A204.1 (cell line): ENCODE results near the gene CEP72.
"Not testable (repeated sequence)": the region's sequence is repeated elsewhere in the genome, so short reads cannot be mapped to it uniquely, and the experiment has no call there.

ENCODE experiments used
- FAIRE-seq: peaks from 2 replicates; lab custom pipeline; 2012; peaks lifted over from hg19 to GRCh38; lab: Jason Lieb, UNC

Gene CEP72

DNA sequence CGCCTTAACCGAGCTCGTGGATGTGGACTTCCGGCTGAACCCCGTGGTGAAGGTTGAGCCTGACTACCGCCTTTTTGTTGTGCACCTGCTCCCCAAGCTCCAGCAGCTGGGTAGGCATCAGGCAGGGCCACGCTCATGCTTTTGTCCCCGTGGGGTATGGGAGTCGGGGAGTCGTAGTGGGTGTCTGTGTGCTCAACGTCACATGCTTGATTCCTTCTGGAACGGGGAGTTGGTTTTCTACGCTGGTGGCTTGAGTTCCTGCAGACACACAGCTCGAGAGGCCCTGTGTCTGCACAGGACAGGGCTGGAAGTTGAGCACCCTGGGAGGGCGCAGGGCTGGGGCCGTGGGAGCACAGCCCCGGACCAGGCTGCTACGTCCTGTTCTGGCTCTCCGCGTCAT is 8.0 kb downstream of the CEP72 start:
- no peak for FAIRE-seq

DNA sequence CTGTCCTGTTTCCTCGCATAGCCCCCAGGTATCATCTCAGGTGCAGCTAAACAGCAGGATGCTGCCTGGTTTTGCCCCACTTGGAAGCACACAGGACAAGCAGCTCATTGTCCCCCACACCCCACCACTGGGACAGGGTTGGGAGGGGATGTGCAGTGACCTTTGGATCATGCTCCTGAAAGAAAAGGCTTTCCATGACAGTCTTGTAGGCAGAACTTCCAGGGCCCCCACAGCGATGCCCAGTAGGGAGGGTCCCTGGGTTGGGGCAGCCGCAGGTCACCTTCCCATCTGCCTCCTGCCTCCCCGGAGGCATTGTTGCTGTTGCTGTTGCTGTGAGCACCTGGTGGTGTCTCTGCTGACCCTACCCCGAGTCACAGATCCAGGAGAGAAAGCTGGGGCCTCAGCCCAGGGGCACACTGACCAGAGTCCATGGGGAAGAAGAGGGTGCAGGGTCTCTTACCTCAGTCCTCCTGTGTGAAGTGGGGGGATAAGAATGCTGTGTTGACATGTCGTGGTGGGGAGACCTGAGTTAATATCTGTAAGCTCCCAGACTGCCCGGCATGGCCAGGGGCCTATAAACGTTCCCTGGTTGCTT is 8.5 kb downstream of the CEP72 start:
- no peak for FAIRE-seq

DNA sequence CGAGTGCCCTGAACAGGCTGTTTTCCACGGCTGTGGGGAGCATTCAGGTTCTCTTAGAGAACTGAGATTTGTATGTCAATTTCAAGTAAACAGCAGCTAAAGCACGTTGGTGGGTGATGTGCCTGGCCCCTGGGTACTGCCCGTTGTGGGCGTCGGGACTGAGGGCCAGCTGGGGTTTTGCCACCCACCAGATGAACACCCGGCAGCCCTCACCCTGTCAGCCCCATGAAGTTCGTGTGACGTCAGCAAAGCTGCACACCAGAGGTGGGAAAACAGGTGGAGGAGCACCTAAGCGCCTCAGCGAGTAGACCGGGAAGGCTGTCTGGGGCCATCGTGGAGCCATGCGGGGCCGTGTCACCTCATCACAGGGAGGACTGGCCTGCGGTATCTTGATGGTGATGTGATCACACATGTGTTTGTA is 9.2 kb downstream of the CEP72 start:
- FAIRE-seq = no peak

DNA sequence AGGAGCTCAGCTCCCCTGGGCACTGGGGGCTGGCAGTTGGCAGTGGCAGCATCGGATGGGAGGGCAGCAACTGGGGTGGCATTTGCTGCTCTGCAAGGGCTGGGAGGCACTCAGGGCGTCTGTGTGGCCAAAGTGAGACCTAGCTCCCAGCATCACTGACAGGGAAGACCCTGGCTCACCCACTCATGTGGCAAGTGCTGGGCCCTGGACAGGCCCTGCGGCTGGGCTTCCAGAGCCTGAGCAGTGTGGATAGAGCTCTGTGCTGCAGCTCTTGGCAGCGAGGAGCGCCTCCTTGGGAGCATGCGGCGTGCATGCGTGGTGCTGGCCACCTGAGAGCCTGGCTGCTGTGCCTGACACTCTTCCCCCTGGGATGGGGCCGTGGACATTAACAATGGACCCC is 10.2 kb downstream of the CEP72 start:
- FAIRE-seq = no peak

DNA sequence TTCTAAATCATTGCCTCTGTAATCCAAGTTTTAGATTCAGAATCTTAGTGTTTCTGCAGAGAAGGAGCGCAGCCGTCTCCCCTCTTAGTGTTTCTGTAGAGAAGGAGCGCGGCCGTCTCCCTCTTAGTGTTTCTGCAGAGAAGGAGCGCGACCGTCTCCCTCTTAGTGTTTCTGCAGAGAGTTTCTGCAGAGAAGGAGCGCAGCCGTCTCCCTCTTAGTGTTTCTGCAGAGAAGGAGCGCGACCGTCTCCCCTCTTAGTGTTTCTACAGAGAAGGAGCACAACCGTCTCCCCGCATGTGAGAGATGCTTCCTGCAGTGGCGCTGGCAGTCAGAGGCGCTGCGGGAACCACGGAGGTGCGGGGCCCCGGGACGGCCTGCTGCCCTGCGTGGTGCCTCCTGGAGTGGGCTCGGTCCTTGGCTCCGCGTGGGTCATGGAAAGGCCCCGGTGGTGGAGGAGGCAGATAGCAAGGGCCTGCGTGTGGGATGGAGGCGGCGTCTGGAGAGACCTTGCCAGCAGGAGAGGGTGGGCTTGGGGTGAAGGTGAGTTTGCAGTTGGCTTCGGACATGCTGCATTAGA is 10.9 kb downstream of the CEP72 start:
- no peak for FAIRE-seq

DNA sequence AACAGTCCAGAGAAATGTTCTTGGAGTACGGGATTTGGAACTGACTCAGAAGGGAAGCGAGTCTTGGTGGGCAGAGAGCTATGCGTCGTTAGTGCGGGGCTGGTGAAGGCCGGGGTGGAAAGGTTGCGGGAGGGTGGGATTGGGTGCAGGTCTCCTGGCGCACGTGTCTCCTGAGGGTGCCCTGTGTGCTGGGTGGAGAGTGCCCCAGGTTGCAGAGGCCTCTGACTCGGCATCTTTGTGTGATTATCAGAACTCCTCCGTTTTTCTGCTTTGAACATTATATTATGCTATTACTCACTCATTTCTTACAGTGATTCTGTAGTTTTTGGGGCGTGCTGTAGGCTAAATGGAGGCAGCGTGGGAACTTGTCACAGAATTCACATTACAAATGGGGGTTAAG is 11.4 kb downstream of the CEP72 start:
- no peak for FAIRE-seq

DNA sequence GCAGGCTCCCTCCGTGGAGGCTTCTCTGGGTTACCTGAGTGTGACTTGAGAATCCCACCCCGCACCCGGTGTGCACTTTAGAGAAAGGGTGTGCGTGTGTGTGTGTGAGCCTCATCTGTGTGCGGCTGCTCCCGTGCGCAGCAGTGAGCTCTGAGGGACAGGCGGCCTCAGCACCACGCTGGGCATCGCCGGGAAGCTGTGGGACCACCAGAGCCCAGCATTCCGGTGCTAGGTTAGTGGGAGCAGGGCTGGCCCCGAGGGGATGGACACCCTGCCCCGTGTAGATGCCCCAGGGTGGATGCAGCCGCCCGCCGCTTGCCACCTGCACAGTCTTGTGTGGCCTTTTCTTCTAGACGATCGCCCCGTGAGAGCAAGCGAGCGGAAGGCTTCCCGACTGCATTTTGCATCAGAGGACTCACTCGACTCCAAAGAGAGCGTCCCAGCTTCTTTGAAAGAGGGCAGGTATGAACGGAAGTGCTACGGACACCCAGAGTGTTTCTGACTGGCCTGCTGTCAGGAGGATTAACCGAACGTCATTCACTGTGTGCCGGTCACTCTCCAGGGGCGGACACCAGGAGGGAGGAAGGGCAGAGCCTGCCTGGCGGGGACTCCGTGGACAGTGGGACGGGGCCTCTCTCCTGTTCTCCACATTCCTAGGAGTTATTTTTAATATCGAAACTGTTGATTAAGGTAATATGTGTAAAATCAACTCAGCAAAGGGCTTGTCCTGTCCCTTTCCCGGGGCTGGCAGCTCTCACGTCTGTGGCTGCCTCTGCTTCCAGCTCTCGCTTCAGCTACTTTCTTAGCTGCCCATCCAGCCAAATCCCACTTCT is 12.2 kb downstream of the CEP72 start:
- FAIRE-seq = no peak

DNA sequence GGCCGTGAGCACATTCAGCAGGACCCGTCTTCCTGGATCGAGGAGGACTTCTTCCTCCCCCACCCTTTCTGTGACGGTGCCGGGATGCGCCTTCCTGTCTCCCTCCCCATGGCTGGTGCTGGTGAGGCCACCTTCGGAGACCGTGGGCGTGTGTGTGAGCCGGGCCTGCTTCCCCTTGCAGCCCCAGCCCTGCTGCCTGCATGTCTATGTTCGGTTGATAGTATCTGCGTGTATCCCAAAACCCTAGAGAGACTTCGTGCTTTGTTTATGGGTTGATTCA is 12.8 kb downstream of the CEP72 start:
- FAIRE-seq = no peak

DNA sequence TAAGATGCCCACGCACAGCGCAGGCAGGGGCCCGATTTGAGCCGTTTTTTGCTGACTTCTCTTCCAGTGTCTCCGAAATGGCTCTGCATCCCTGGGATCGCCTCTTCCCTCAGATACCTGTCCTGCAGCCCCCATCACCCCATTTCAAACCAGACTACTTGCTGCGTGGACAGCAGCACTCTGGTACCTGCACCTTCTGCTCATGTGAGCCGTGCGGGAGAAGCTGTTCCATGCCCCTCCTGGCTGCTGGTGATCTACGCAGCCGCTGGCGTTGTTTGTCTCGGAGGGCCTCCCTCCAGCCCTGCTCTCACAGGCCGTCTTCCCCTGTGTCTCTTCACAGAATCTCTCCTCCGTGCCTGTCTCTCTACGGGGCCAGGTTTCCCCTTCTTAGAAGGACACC is 13.4 kb downstream of the CEP72 start:
- no peak for FAIRE-seq

DNA sequence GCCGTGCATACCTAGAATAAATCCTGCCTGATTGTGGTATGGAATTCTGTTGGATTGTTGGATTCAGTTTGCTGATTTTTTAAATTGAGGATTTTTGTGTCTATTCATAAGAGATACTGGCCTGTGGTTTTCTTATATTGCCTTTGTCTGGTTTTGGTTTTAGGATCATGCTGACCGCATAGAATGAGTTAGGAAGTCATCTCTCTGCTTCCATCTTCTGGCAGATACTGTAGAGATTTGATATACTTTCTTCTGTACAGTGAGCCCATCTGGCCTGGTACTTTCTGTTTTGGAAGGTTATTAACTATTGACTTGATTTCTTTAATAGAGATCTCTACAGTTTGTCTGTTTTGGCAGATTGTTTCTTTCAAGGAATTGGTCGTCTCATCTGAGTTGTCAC is 14.7 kb downstream of the CEP72 start:
- FAIRE-seq = peak; percentile 55

DNA sequence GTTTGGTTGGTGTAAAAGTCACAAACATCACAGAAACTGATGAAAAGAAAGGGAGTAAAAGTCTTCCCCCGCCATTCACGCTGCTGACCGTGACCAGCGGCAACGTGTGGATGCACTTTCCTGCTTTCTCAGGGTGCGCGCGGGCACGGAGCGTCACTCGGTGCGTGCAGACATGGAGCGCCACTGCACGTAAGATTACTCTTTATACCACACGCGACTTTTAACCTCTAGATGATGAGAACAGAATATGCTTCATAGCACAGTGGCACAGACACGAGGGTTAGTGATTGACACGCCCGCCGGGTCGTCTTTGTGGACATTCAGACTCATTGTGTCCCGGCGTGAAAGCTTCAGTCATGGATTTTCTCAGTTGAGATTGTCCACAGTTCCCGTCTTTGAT is 15.7 kb downstream of the CEP72 start:
- FAIRE-seq = no peak

DNA sequence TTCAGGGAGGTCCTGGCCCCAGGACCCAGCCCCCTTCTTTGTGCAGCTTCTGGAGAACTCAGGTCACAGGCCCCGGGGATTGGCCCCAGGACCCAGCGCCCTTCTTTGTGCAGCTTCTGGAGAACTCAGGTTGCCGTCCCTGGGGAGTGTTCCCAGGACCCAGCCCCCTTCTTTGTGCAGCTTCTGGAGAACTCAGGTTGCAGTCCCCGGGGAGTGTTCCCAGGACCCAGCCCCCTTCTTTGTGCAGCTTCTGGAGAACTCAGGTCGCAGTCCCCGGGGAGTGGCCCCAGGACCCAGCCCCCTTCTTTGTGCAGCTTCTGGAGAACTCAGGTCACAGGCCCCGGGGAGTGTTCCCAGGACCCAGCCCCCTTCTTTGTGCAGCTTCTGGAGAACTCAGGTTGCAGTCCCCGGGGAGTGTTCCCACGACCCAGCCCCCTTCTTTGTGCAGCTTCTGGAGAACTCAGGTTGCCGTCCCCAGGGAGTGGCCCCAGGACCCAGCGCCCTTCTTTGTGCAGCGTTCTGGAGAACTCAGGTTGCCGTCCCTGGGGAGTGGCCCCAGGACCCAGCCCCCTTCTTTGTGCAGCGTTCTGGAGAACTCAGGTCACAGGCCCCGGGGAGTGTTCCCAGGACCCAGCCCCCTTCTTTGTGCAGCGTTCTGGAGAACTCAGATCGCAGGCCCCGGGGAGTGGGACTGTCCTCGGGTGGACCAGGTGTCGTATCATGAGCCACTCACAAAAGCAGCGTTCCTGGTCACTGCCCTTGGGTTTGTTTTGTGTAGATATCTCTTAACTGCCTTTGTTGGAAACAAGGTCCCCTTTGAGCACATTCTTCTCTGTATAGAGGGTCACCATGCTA is 16.4 kb downstream of the CEP72 start:
- FAIRE-seq = not testable (repeated sequence)

DNA sequence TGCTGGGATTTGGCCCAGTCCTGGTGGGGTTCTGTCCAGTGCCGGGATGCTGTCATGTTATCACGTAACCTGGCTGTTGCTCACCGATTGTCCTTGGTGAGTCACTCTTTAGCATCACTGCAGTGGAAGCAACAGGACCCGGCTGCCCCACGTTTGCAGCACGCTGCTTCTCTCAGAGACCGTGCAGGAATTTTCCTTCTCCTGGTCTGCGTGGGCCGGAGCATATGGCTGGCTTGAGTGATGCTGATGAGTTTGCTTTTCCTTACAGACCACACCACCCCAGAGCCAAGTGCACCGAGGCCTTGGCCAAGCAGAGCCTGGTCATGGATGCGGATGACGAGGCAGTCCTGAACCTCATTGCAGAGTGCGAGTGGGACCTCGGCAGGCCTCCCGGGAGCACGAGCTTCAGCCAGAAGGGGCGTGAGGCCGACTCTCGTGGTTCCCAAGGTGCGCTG is 21.4 kb downstream of the CEP72 start:
- no peak for FAIRE-seq

DNA sequence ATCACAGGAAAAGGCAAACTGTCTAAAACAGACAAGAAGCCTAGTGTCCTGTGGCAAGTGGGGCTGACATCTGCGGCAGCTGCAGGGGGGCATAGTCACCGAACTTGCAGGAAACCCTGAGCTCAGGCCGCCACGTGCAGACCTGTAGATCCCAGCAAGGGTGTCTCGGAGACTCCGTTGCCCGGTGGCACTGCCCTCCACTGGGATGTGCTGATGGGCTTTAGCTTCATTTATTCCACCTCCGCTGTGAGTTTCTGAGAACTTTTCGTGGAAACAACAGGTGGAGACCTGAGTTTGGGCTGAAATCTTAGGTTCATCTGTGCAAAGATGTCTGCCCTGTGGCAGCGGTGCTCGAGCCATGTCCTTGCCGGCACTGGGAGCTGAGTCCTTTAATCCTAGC is 22.1 kb downstream of the CEP72 start:
- no peak for FAIRE-seq

DNA sequence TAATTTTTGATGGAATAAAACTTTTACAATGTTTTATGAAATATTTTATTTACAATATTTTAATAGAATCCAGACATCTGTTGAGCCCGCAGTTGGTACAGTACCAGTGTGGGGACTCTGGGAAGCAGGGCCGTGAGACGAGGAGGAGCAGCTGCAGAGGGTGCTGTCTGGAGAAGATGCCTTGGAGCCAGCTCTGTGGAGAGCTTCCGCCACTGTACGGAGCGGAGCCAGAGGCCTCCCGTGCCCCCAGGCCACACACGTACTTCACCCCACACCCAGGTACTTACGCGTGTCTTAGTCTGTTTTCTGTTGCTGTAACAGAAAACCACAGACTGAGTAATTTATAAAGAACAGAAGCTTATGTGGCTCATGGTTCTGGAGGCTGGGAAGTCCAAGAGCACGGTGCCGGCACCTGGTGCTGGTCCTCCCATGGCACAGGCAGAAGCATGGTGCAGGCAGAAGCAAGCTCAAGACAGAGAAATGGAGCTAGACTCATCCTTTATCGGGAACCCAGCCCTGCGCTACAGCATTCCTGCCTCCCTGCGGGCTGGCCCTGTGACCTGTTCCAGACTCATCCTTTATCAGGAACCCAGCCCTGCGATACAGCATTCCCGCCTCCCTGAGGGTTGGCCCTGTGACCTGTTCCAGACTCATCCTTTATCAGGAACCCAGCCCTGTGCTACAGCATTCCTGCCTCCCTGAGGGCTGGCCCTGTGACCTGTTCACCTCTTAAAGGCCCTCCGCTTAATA is 23.3 kb downstream of the CEP72 start:
- no peak for FAIRE-seq

DNA sequence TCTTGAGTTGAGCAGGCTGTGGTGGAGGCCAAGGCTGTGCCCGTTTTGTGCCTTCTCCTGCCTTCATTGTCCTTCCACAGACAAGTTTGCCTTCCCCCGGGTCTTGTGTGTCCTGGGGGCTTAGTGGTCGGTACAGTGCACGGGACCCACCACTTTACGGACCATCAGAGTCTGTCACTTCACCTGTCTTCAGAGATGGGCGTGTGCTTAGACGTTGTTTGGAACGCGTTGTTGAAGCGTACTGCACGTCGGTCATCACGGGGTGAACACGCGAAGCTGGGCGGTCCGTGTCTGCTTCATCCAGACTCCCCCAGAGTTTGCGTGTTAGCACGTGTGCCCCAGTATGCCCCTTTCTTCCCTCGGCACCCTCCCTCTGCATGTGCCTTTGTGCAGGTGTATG is 24.8 kb downstream of the CEP72 start:
- no peak for FAIRE-seq

DNA sequence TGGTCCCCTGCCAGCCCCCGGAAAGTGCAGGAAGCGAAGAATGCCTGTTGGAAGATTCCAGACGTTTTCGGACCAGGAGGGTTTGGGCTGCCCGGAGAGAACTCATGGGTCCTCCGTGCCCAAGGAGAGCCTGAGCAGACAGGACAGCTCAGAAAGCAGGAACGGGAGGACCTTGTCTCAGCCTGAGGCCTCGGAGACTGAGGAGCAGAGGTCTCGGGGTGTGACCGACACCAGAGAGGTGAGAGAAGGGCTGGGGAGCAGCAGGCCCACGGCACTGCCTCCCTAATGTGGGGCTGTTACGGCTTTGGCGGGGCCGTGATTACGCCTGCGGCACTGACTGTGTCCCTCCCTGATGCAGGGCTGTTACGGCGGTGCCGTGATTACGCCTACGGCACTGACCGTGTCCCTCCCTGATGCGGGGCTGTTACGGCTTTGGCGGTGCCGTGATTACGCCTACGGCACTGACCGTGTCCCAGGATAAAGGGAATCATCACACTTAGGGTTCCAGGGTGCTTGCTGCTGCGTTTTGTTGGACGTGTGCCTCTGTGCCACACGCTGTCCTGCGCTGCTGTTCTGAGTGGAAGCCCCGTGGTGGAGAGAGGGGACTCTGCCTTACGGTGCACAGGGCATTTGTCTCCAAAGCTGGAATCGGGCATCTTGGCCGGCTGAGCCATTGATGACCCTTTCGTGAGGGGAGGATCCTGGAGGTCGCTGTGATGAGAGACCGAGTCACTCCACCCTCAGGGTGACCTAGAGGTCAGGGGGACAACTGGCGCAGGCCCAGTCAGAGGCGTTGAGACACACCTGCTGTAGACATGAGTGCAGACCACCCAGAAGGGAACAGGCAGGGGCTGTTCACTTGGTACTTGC is 25.7 kb downstream of the CEP72 start:
- FAIRE-seq = no peak

DNA sequence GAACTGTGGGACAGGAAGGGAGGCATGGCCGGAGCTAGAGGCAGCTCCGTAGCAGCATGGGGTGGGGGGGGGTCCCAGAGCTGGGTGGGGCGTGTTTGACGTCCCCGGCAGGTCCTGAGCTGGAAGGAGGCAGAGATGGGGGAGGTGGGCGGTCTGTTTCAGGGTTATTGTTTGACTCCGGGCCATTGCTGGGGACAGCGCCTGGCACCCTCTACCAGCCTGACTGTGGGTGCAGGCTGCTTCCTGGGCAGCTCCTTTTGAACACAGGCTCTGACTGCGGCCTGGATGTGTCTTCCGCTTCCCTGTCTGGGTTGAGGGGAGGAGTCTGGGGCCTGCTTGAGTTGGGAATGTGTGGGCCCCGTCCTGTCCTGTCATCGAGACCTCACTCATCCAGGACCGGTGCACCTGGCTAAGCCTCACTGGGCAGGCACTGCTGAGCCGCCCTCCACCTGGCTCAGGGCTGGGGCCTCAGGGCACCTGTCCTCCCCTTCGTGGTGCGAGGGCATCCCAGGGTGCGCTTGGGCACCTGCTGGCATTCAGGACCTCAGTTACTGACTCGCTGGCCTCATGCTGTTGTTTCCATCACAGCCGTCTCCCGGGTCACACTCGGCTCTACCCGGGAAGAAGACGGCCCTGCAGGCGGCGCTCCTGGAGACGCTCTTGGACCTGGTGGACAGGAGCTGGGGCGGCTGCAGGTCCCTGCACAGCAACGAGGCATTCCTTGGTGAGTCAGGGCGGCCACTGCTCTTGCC is 26.5 kb downstream of the CEP72 start:
- FAIRE-seq = no peak

DNA sequence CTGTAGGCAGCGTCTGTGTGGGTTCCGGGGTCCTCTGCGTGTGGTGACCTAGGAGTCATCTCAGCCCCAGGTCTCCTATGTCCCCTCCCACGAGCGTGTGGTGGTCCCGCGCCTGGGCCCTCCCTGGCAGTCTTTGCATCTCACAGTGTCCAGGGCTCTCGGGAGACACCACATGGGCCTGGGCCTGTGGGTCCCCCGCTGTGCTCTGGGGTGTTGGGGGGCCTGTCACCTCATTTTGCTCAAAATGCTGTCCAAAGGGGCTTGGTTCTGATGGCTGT is 27.1 kb downstream of the CEP72 start:
- no peak for FAIRE-seq

DNA sequence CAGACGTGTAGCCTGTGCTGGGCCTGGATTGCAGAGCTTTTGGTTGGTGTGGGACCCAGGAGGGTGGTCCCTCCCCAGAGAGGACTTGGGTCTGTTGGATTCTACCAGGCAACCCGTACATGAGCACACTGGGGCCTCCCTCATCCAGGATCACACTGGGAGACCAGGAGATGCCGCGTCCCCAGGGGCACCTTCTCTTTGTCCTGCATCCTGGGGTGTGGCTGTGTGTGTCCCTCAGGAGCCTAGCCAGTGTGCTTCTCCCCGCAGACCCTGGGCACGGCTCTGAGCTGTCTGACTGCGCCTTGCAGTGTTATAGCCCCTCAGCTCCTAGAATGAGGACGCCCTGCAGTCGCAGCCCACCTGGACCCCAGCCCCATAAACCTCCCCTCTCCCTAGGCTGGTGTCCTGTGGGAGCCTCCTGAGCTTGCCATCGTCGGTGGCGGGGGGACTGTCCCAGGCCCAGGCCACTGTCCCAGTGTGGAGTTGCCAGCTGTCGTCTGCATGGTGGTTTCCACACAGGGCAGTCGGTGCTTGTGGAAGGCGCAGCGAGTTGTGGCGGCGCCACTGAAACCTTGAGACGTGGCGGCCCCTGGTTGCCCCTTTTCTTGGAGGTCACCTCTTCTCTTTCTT is 27.6 kb downstream of the CEP72 start:
- no peak for FAIRE-seq
